Erythroblast (primary cell): Measurements from ENCODE around the gene PPME1.
A peak's percentile ranks its signal among the peaks of the same experiment; 100 is the strongest.

Experiments
- DNase-seq, 2 experiments: peaks; one replicate each; lab custom pipeline; 2025; lab: John Stamatoyannopoulos, UW
- GATA1 ChIP-seq: IDR thresholded peaks from 2 replicates; pipeline ENCODE4 v1.6.1; 2011; ENCODE audit warnings: low read depth, mild to moderate bottlenecking, control low read depth, low read length, moderate library complexity
- POLR2A ChIP-seq: IDR thresholded peaks from 2 replicates; pipeline ENCODE4 v1.6.1; 2011; ENCODE audit warnings: mild to moderate bottlenecking, low read length

The PPME1 gene

DNA sequence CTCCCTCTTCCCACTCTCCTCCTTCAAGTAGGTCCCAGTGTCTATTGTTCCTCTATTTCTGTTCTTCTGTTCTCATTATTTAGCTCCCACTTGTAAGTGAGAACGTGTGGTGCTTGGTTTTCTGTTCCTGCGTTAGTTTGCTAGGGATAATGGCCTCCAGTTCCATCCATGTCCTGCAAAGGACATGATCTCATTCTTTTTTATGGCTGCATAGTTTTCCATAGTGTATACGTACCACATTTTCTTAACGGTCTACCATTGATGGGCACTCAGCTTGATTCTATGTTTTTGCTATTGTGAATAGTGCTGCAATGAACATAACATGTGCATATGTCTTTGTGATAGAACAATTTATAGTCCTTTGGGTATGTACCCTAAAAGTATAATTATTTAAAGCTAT, 26.5 kb upstream of the PPME1 start:
- no peak for TF ChIP-seq POLR2A
- TF ChIP-seq GATA1, result no peak
- no peak for DNase-seq

DNA sequence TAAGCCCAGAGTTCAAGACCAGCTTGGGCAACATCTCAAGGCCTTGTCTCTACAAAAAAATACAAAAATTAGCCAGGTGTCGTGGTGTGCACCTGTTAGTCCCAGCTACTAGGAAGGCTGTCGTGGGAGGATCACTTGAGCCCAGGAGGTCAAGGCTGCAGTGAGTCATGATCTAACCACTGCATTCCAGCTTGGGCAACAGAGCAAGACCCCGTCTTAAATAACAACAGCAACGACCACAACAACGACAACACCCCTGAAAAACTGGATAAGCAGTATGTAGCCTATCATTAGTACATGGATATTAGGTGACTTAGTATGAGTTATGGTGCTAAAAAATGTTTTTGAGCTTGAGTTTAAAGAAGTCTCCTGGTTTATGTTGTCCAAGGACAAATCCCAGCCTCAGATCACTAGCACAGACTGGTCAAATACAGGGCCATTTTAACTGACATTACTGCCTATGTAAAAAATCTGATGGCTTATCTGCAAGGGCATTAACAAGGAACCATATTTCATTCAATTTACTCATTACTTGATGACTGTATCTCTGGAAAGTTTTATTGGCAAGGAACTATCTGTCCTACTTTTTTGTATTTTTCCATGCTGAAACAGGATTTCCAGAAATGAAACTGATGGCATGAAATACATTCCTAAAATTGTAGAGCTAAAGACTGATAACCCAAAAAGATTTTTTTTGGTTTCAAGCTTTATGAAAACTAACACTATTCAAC, 23.7 kb upstream of the PPME1 start:
- no peak for DNase-seq
- TF ChIP-seq POLR2A (no peak), GATA1 (no peak)

- DNase-seq, result no peak
- TF ChIP-seq GATA1 (no peak), POLR2A (no peak)
Measured at GRCh38 chr11:74153224-74153623, 17.9 kb upstream of the PPME1 start.

DNA sequence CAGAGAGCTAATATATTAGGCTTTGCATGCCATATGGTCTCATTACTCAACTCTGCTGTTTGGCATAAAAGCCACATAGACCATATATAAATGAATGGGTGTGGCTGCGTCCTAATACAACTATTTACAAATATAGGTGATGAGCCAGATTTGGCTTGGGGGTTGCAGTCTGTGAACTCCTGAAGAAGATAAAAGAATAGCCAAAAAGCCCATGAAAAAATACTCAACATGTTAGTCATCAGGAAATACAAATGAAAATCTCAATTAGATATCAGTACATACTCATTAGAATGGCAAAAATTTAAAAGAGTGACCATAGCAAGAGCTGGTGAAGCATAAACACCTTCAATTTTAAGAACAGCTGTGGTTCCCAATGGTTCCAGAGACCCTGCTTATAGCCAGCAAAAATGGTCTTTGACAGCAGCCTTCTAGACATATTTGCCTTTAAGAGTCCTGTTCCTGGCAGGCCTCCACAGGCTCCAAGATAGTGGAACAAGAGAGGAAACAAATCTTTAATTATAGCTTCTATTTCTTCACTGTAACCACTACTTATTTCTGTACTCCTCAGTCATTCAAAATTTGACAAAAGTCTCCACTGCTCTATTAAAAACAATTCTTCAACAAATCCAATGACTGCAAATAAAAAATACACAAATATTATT, 16.3 kb upstream of the PPME1 start:
- TF ChIP-seq GATA1 (no peak), POLR2A (no peak)
- no peak for DNase-seq

DNA sequence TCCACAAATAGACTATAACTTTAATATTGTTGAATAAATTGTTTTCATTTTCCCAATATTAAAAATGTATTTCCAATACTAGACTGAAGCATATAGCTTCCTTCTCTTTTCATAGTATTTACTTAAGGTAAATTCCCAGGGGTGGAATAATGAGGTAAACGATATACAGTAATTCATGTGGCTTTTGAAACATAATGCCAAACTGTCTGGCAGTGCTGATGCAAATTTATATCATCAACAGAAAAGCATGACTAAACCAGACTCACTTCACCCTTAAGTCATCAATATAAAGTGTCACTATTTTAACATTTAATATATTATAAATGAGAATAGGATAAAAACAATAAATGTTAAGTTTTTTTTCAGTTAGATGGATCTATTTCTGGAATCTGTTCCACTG, 13.9 kb upstream of the PPME1 start:
- no peak for DNase-seq
- no peak for TF ChIP-seq GATA1
- no peak for TF ChIP-seq POLR2A

- TF ChIP-seq GATA1, result no peak
- DNase-seq, result no peak
Measured at GRCh38 chr11:74159642-74160041, 11.4 kb upstream of the PPME1 start.

- no peak for TF ChIP-seq GATA1
- no peak for TF ChIP-seq POLR2A
- DNase-seq, result no peak
Measured at GRCh38 chr11:74162681-74163467, 8.2 kb upstream of the PPME1 start.

GRCh38 chr11:74168838-74169237, 2.3 kb upstream of the PPME1 start:
- TF ChIP-seq GATA1, result no peak
- TF ChIP-seq POLR2A, result no peak
- DNase-seq, result no peak

GRCh38 chr11:74169738-74170458, 1.2 kb upstream of the PPME1 start:
- TF ChIP-seq GATA1 (no peak), POLR2A (no peak)
- DNase-seq, result peak; percentile 24 to 49

GRCh38 chr11:74171630-74171968, 510 bp downstream of the PPME1 start:
- no peak for TF ChIP-seq POLR2A
- no peak for DNase-seq

- DNase-seq, result peak; percentile 39 to 54
- TF ChIP-seq GATA1 (no peak), POLR2A (no peak)
Measured at GRCh38 chr11:74171997-74172396, 908 bp downstream of the PPME1 start.

DNA sequence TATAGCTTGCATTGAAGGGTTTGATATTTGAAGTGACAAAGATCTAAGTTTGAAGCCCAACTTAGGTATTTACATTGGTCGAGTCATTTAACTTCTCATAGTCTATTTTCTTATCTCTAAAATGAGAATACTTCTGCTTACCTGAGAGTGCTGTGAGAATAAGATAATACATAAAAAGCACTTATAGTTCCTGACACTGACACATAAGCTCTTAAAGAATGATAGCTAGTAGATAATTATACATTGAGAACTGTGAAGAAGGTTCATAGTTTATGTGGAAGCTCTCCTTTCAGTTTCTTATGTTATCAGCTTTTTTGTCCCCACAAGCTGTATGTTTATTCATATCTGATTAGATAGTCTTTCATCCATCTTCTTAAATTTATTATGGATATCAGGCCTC, 4.8 kb downstream of the PPME1 start:
- peak; percentile 41 to 60 for DNase-seq
- TF ChIP-seq GATA1, result no peak
- no peak for TF ChIP-seq POLR2A

DNA sequence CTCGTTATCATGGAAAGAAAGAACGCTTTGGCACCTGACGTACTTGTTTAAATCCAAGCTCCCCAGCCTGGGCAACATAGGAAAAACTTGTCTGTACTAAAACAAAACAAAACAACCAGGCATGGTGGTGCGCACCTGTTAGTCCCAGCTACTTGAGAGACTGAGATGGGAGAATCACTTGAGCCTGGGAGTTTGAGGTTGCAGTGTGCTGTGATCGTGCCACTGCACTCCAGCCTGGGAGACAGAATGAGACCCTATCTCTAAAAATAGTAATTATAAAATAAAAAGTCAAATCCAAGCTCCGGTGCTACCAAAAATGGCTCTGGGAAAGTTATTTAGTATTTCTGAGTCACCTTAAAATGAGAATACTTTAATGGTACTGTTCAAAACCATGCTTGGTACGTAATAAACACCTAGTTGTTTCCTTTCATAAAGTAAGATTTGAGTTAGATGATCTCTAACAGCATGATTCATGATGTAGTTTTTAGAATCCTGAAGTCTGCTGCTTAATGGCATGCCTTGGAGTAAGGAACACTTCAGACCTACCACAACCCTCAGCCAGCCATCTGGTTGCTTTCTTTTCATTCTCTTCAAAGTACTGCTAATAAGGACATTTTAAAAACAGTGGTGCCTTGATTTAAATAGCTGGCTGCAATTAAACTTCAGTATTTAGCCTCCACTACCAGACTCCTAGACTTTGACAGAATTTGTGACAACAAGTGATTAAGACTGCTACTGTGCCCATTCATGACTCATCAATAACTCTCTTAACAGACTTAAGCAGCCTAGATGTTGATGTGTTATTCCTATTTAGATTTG, 8.4 kb downstream of the PPME1 start:
- DNase-seq, result peak; percentile 68 to 75
- TF ChIP-seq POLR2A (peak; percentile 19), GATA1 (no peak)
